HCT116 (cell line): ENCODE measurements around the gene ANKRD40CL. TPM values are rescaled to one million over a fixed set of nuclear protein-coding genes. Genes with fewer than 3 reads are reported as not detected.

Source experiments
- ATAC-seq: fragments of 200-7000 bp; cut with Tn5 transposase; 2 replicates; pipeline ENCODE4 v1.9.1; 2020; ENCODE audit warnings: mild to moderate bottlenecking, moderate library complexity
- BruUV-seq: library from RNA; stranded (reverse); fragments of 400-500 nt; replicated peaks from 2 replicates; lab custom pipeline; 2021; lab: Mats Ljungman, UMichigan
- CTCF ChIA-PET: fragments of 300-600 bp; sonication (Branson Sonifier 250); formaldehyde crosslinking; loops from one replicate; lab custom pipeline; 2021; ENCODE audit warnings: antibody characterized with exemption; lab: Charles Lee
- POLR2A ChIA-PET: fragments of 300-600, 350-600 bp; sonication (Branson Sonifier 250); formaldehyde crosslinking; loops from one replicate; lab custom pipeline; 2021; ENCODE audit warnings: antibody characterized with exemption; lab: Charles Lee
- RAD21 ChIA-PET, 2 experiments: fragments of 300-600 bp; sonication (Branson Sonifier 250); formaldehyde crosslinking; loops; one replicate each; lab custom pipeline; 2023; ENCODE audit warnings: low total read pairs in 2 of 2; ENCODE audit not compliant: uncharacterized antibody in 2 of 2, unreplicated experiment in 2 of 2, low non-redundant PET in 1 of 2; lab: Charles Lee
- DNase-seq: peaks from one replicate; pipeline ENCODE4 v3.0.0-alpha.2; 2010; ENCODE audit warnings: low read depth, low spot score
- H2AFZ ChIP-seq: fragments of 200-600 bp; shearing (Covaris generic), sonication (generic); 2 replicates; pipeline ENCODE4 v1.6.1; 2017; ENCODE audit warnings: low read depth, mixed run types, mixed read lengths, antibody characterized with exemption, low read length; ENCODE audit not compliant: poor library complexity, severe bottlenecking
- H3K27ac ChIP-seq: 2 replicates; pipeline ENCODE4 v1.5.1; 2012; ENCODE audit warnings: low read depth, low read length
- H3K27me3 ChIP-seq: fragments of 200-600 bp; sonication (generic); 2 replicates; pipeline ENCODE4 v1.6.1; 2016; ENCODE audit warnings: mixed run types, low read length, mixed read lengths; ENCODE audit not compliant: insufficient read depth
- H3K36me3 ChIP-seq, 2 experiments: fragments of 200-500 bp in 1 of 2; fragments of 200-600 bp in 1 of 2; sonication (Bioruptor generic) in 1 of 2; sonication (generic) in 1 of 2; 2 replicates each; pipeline versions ENCODE4 v1.5.1 to v1.6.1; 2014 to 2016; ENCODE audit warnings: low read length in 2 of 2, inconsistent platforms in 1 of 2, mixed read lengths in 1 of 2, mixed run types in 1 of 2; ENCODE audit not compliant: insufficient read depth in 2 of 2, control insufficient read depth in 1 of 2
- H3K4me1 ChIP-seq, 2 experiments: fragments of 200-600 bp in 1 of 2; sonication (generic) in 1 of 2; 2 replicates each; pipeline versions ENCODE4 v1.5.1 to v1.6.1; 2012 to 2017; ENCODE audit warnings: low read length in 2 of 2, inconsistent platforms in 1 of 2, mild to moderate bottlenecking in 1 of 2, mixed read lengths in 1 of 2, mixed run types in 1 of 2, moderate library complexity in 1 of 2; ENCODE audit not compliant: insufficient read depth in 2 of 2, control insufficient read depth in 1 of 2
- H3K4me2 ChIP-seq: fragments of 200-600 bp; sonication (generic); 2 replicates; pipeline ENCODE4 v1.6.1; 2017; ENCODE audit warnings: mixed run types, low read length, mixed read lengths
- H3K4me3 ChIP-seq, 2 experiments: fragments of 200-600 bp in 1 of 2; sonication (generic) in 1 of 2; replicated peaks in 1 of 2; 2 replicates each; pipeline ENCODE4 v1.5.1; 2011 to 2016; ENCODE audit warnings: low read length in 2 of 2, control low read depth in 1 of 2, low read depth in 1 of 2, mild to moderate bottlenecking in 1 of 2, mixed read lengths in 1 of 2, mixed run types in 1 of 2
- H3K79me2 ChIP-seq: fragments of 200-600 bp; sonication (generic); 2 replicates; pipeline ENCODE4 v1.6.1; 2017; ENCODE audit warnings: mild to moderate bottlenecking, mixed run types, low read length, moderate library complexity, mixed read lengths; ENCODE audit not compliant: insufficient read depth
- H3K9ac ChIP-seq: fragments of 200-600 bp; sonication (generic); 2 replicates; pipeline ENCODE4 v1.6.1; 2016; ENCODE audit warnings: low read length, mixed read lengths
- H3K9me2 ChIP-seq: fragments of 200-600 bp; sonication (generic), shearing (Covaris generic); 2 replicates; pipeline ENCODE4 v1.6.1; 2017; ENCODE audit warnings: mixed run types, mild to moderate bottlenecking, moderate library complexity; ENCODE audit not compliant: insufficient read depth
- H3K9me3 ChIP-seq, 2 experiments: fragments of 200-500 bp in 1 of 2; fragments of 200-600 bp in 1 of 2; sonication (Bioruptor generic) in 1 of 2; sonication (generic) in 1 of 2; 2 replicates each; pipeline ENCODE4 v1.6.1; 2014 to 2017; ENCODE audit warnings: low read length in 2 of 2, mixed read lengths in 2 of 2, inconsistent platforms in 1 of 2, low read depth in 1 of 2, mild to moderate bottlenecking in 1 of 2, mixed run types in 1 of 2, moderate library complexity in 1 of 2; ENCODE audit not compliant: control insufficient read depth in 1 of 2, insufficient read depth in 1 of 2
- H4K20me1 ChIP-seq: fragments of 200-600 bp; sonication (generic), shearing (Covaris generic); 2 replicates; pipeline ENCODE4 v1.6.1; 2017; ENCODE audit warnings: mixed run types, mild to moderate bottlenecking, moderate library complexity; ENCODE audit not compliant: insufficient read depth
- CBX3 ChIP-seq: IDR thresholded peaks from 2 replicates; pipeline ENCODE4 v1.6.1; 2012; ENCODE audit warnings: low read depth
- CEBPB ChIP-seq: IDR thresholded peaks from 2 replicates; pipeline ENCODE4 v1.6.1; 2012; ENCODE audit warnings: low read depth
- EGR1 ChIP-seq: IDR thresholded peaks from 2 replicates; pipeline ENCODE4 v1.6.1; 2012; ENCODE audit warnings: low read depth
- EZH2phosphoT487 ChIP-seq: fragments of 200-600 bp; IDR thresholded peaks from 2 replicates; pipeline ENCODE4 v1.6.1; 2018; ENCODE audit warnings: antibody characterized with exemption, borderline replicate concordance
- FOSL1 ChIP-seq: IDR thresholded peaks from 2 replicates; pipeline ENCODE4 v1.6.1; 2012; ENCODE audit warnings: low read depth
- POLR2AphosphoS5 ChIP-seq: IDR thresholded peaks from 2 replicates; pipeline ENCODE4 v1.6.1; 2011; ENCODE audit warnings: mild to moderate bottlenecking, low read depth, low read length, moderate library complexity
- REST ChIP-seq: IDR thresholded peaks from 2 replicates; pipeline ENCODE4 v1.6.1; 2012; ENCODE audit warnings: low read depth
- SIN3A ChIP-seq: IDR thresholded peaks from 2 replicates; pipeline ENCODE4 v1.6.1; 2012; ENCODE audit warnings: low read depth
- SP1 ChIP-seq: IDR thresholded peaks from 2 replicates; pipeline ENCODE4 v1.6.1; 2012; ENCODE audit warnings: low read depth
- SRF ChIP-seq: IDR thresholded peaks from 2 replicates; pipeline ENCODE4 v1.6.1; 2012; ENCODE audit warnings: low read depth
- ZNF274 ChIP-seq: fragments of 200-500 bp; sonication (Bioruptor generic); IDR thresholded peaks from 2 replicates; pipeline ENCODE4 v1.6.1; 2014; ENCODE audit warnings: mild to moderate bottlenecking, low read depth, low read length, inconsistent platforms
- intact Hi-C: fragments of 100-400 bp; cut with micrococcal nuclease; formaldehyde crosslinking; loops from 2 replicates; pipeline ENCODE4 v1.10.0; 2022
- total RNA-seq: library from RNA; stranded (reverse); gene quantifications from one replicate; pipeline ENCODE4 v1.2.1, GENCODE V29; 2021; ENCODE audit not compliant: unreplicated experiment
- TF ChIP-seq, protein P1 (sequence below), 3 experiments: fragments of 200-600 bp in 1 of 3; sonication (generic) in 1 of 3; IDR thresholded peaks in 2 of 3; conservative IDR thresholded peaks in 1 of 3; 2 replicates each; pipeline ENCODE4 v1.5.1; 2012 to 2017; ENCODE audit warnings: low read depth in 2 of 3, low read length in 2 of 3, antibody characterized with exemption in 1 of 3, borderline replicate concordance in 1 of 3, control low read depth in 1 of 3, mild to moderate bottlenecking in 1 of 3, mixed read lengths in 1 of 3, mixed run types in 1 of 3, moderate library complexity in 1 of 3; ENCODE audit not compliant: insufficient read depth in 1 of 3

The ANKRD40CL gene
- total RNA-seq, 1 experiment from 2014 or later: 0.57 TPM

DNA sequence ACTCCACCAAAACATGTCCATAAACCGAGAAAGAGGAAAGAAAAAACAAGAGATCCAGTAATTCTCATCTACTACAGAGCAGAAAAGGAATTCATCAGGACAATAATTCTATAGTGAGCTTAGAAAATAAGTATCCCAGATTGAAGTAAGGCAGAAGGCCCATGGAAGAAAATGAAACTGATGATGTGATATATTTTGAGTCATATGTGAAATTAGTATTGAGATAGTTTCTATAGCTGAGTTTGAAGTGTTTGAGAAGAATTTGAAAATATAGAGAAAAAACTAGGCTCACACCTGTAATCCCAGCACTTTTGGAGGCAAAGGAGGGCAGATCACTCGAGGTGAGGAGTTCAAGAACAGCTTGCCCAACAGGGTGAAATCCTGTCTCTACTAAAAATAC, 28.2 kb downstream of the ANKRD40CL start:
- TF ChIP-seq SRF (no peak), ZNF274 (no peak), POLR2AphosphoS5 (no peak), FOSL1 (no peak), CBX3 (no peak)
- TF ChIP-seq, protein P1, sequence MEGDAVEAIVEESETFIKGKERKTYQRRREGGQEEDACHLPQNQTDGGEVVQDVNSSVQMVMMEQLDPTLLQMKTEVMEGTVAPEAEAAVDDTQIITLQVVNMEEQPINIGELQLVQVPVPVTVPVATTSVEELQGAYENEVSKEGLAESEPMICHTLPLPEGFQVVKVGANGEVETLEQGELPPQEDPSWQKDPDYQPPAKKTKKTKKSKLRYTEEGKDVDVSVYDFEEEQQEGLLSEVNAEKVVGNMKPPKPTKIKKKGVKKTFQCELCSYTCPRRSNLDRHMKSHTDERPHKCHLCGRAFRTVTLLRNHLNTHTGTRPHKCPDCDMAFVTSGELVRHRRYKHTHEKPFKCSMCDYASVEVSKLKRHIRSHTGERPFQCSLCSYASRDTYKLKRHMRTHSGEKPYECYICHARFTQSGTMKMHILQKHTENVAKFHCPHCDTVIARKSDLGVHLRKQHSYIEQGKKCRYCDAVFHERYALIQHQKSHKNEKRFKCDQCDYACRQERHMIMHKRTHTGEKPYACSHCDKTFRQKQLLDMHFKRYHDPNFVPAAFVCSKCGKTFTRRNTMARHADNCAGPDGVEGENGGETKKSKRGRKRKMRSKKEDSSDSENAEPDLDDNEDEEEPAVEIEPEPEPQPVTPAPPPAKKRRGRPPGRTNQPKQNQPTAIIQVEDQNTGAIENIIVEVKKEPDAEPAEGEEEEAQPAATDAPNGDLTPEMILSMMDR (IDR thresholded peaks at IDR 0.05 in 2 of 3, conservative IDR thresholded peaks at IDR 0.05 in 1 of 3; ENCODE audit: borderline replicate concordance in 1 of 3, insufficient read depth in 1 of 3, low read depth in 2 of 3, low read length in 2 of 3): no peak
- intact Hi-C loops: no loop called here
- ATAC-seq: no peak
- peaks cover 61% of the 10 kb centered on the region for H4K20me1 ChIP-seq
- BruUV-seq: no TSS peak
- no peaks in the 10 kb centered on the region for H3K4me1 ChIP-seq
- no peaks in the 10 kb centered on the region for H3K27me3 ChIP-seq
- H2AFZ ChIP-seq: no peak overlapping the region
- peaks cover 67 to 70% of the 10 kb centered on the region in 2 experiments for H3K36me3 ChIP-seq
- ChIA-PET CTCF (no interaction called here), POLR2A (no interaction called here), RAD21 (no interaction called here)
- H3K9ac ChIP-seq: no peak overlapping the region
- no peaks in the 10 kb centered on the region for H3K9me3 ChIP-seq
- H3K9me2 ChIP-seq: no peaks in the 10 kb centered on the region
- DNase-seq: no peak
- H3K27ac ChIP-seq: no peak overlapping the region
- peaks cover 98% of the 10 kb centered on the region for H3K79me2 ChIP-seq
- no peak overlapping the region for H3K4me2 ChIP-seq
- H3K4me3 ChIP-seq: no peak overlapping the region

- no TSS peak for BruUV-seq
- Histone ChIP-seq H3K27ac (no peak overlapping the region), H3K36me3 (peaks cover 50 to 55% of the 10 kb centered on the region in 2 experiments), H3K79me2 (peaks cover 100% of the 10 kb centered on the region), H3K4me1 (no peaks in the 10 kb centered on the region), H3K4me3 (no peak overlapping the region), H3K9me3 (no peaks in the 10 kb centered on the region), H3K4me2 (no peak overlapping the region), H3K27me3 (no peaks in the 10 kb centered on the region), H3K9ac (no peak overlapping the region), H4K20me1 (peaks cover 72% of the 10 kb centered on the region), H2AFZ (no peak overlapping the region), H3K9me2 (no peaks in the 10 kb centered on the region)
- ATAC-seq: no peak
- CTCF ChIA-PET: no interaction called here
- RAD21 ChIA-PET: no interaction called here
- no peak for DNase-seq
- intact Hi-C loops: no loop called here
- POLR2A ChIA-PET: no interaction called here
- TF ChIP-seq REST (no peak), EGR1 (no peak), SIN3A (no peak), POLR2AphosphoS5 (no peak), EZH2phosphoT487 (no peak), CEBPB (no peak), CBX3 (no peak), SP1 (no peak)
- TF ChIP-seq, protein P1 (IDR thresholded peaks at IDR 0.05 in 2 of 3, conservative IDR thresholded peaks at IDR 0.05 in 1 of 3; ENCODE audit: borderline replicate concordance in 1 of 3, insufficient read depth in 1 of 3, low read depth in 2 of 3, low read length in 2 of 3): no peak
Measured at GRCh38 chr17:50737118-50737698, 30.1 kb downstream of the ANKRD40CL start.
